ENCODE data around the gene PCYOX1L.

The PCYOX1L gene

GRCh38 chr5:149408252-149409099 is 50.6 kb downstream of the PCYOX1L start:
- DNase-seq, result peak; percentile 8

- peak; percentile 27 for DNase-seq
Measured at GRCh38 chr5:149409268-149409948, 51.6 kb downstream of the PCYOX1L start.

GRCh38 chr5:149410071-149410470 is 52.2 kb downstream of the PCYOX1L start:
- peak; percentile 9 for DNase-seq

GRCh38 chr5:149410721-149411432 is 53.0 kb downstream of the PCYOX1L start:
- peak; percentile 33 for DNase-seq

GRCh38 chr5:149411738-149412519 is 54.1 kb downstream of the PCYOX1L start:
- peak; percentile 11 for DNase-seq

- DNase-seq, result peak; percentile 40
Measured at GRCh38 chr5:149412783-149413476, 55.1 kb downstream of the PCYOX1L start.

- no peak for DNase-seq
Measured at GRCh38 chr5:149413477-149414210, 55.8 kb downstream of the PCYOX1L start.

GRCh38 chr5:149414405-149415065 is 56.7 kb downstream of the PCYOX1L start:
- DNase-seq, result peak; percentile 87

- peak; percentile 64 for DNase-seq
Measured at GRCh38 chr5:149415066-149415967, 57.5 kb downstream of the PCYOX1L start.

- DNase-seq, result peak; percentile 71
Measured at GRCh38 chr5:149416987-149417710, 59.3 kb downstream of the PCYOX1L start.

- peak; percentile 45 for DNase-seq
Measured at GRCh38 chr5:149417711-149418368, 60.0 kb downstream of the PCYOX1L start.

GRCh38 chr5:149418910-149419531 is 61.2 kb downstream of the PCYOX1L start:
- no peak for DNase-seq
